ENCODE measurements around the gene GRM7. TPM values are rescaled to one million over a fixed set of nuclear protein-coding genes. Genes with fewer than 3 reads are reported as not detected.

GRM7 gene
- total RNA-seq, 2 experiments from 2014 or later: not detected

- CTCF ChIA-PET: no interaction called here
- no peak overlapping the region for H3K27ac Mint-ChIP-seq
Measured at GRCh38 chr3:7789324-7789723, 928.4 kb downstream of the GRM7 start.

GRCh38 chr3:7790141-7790540 is 929.2 kb downstream of the GRM7 start:
- CTCF ChIA-PET: no interaction called here
- Mint-ChIP-seq H3K4me3 (no peak overlapping the region), H3K9me3 (no peaks in the 10 kb centered on the region), H3K27me3 (no peaks in the 10 kb centered on the region), H3K36me3 (ENCODE audit: low read depth) (no peaks in the 10 kb centered on the region), H3K4me1 (ENCODE audit: low read depth) (no peaks in the 10 kb centered on the region), H3K27ac (no peak overlapping the region)
- no peak for TF ChIP-seq CTCF (IDR thresholded peaks at IDR 0.05)
- intact Hi-C loops (cut with micrococcal nuclease): no loop called here
- DNase-seq: no peak
- ATAC-seq: no peak
- POLR2A ChIA-PET: no interaction called here

More at GRCh38 chr3:7789324-7789723, 928.4 kb downstream of the GRM7 start:
- Mint-ChIP-seq H3K36me3 (ENCODE audit: low read depth) (no peaks in the 10 kb centered on the region), H3K27me3 (no peaks in the 10 kb centered on the region), H3K4me3 (no peak overlapping the region), H3K9me3 (no peaks in the 10 kb centered on the region), H3K4me1 (ENCODE audit: low read depth) (no peaks in the 10 kb centered on the region)
- no peak for ATAC-seq
- no peak for DNase-seq
- intact Hi-C loops (cut with micrococcal nuclease): no loop called here
- POLR2A ChIA-PET: no interaction called here
- TF ChIP-seq CTCF (IDR thresholded peaks at IDR 0.05): no peak
